Measurements from ENCODE around the gene LAMTOR3. TPM values are rescaled to one million over a fixed set of nuclear protein-coding genes. Genes with fewer than 3 reads are reported as not detected.

LAMTOR3 gene
- total RNA-seq, 1 donor = 69.9 TPM

DNA sequence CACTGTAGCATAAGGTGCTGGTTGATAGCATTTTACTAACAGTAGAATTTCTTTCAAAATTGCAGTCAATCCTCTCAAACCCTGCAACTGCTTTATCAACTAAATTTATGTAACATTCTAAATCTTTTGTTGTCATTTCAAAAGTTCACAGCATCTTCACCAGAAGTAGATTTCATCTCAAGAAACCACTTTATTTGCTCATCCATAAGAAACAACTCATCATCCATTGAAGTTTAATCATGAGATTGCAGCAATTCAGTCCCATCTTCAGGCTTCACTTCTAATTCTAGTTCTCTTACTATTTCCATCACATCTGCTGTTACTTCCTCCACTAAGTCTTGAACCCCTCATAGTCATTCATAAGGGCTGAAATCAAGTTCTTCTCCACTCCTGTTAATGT, 21.7 kb downstream of the LAMTOR3 start:
- H3K4me3 ChIP-seq (ENCODE audit: low read depth, low read length) = no peak overlapping the region
- TF ChIP-seq, protein P1, sequence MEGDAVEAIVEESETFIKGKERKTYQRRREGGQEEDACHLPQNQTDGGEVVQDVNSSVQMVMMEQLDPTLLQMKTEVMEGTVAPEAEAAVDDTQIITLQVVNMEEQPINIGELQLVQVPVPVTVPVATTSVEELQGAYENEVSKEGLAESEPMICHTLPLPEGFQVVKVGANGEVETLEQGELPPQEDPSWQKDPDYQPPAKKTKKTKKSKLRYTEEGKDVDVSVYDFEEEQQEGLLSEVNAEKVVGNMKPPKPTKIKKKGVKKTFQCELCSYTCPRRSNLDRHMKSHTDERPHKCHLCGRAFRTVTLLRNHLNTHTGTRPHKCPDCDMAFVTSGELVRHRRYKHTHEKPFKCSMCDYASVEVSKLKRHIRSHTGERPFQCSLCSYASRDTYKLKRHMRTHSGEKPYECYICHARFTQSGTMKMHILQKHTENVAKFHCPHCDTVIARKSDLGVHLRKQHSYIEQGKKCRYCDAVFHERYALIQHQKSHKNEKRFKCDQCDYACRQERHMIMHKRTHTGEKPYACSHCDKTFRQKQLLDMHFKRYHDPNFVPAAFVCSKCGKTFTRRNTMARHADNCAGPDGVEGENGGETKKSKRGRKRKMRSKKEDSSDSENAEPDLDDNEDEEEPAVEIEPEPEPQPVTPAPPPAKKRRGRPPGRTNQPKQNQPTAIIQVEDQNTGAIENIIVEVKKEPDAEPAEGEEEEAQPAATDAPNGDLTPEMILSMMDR (IDR thresholded peaks at IDR 0.05; ENCODE audit: insufficient read depth, low read length) = no peak
- no peak for DNase-seq (ENCODE audit: low read depth)

DNA sequence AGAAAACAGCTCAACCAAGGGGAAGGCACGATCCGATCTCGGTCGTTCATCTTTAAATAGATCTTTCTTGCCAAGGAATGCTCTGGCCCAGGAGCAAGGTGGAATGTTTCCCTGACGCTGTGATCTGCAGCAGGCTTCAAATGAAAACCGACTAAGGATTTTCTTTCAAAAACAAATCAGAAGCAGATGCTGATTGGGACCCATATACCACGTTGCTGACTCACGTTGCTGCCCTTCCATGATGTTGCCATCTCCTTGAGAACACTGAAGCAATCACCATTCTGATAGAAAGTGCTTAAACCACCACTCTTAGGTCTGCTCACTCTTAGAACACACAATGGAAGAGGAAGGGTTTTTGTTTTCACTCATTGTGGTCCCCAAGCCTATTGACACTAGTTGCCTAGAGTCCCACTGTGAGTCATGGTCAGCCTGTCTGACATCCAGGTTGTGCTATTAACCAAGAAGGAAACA, 26.1 kb downstream of the LAMTOR3 start:
- peak overlapping the region; percentile 22 for H3K4me3 ChIP-seq (ENCODE audit: low read depth, low read length)
- TF ChIP-seq, protein P1 (IDR thresholded peaks at IDR 0.05; ENCODE audit: insufficient read depth, low read length) = no peak
- DNase-seq (ENCODE audit: low read depth) = peak; percentile 88

DNA sequence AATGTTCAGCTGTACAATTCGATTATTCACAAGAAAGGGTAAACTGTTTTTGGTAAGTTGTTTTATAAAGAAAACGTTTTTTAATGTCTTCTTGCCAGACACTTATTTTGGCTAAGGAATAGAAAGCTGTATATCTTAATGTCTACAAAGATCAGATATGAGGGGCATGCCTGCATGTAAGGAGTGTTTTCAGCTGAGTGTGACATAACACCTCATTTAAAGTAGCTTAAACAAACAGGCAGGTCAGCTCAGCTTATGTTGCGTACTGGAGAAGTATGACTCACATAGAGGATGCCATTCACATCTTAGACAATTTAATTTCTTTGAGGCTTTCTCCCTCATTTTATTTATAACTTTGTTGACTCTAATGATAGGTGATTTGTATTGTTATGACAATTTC, 30.4 kb downstream of the LAMTOR3 start:
- TF ChIP-seq, protein P1 (IDR thresholded peaks at IDR 0.05; ENCODE audit: insufficient read depth, low read length) = no peak
- no peak overlapping the region for H3K4me3 ChIP-seq (ENCODE audit: low read depth, low read length)
- no peak for DNase-seq (ENCODE audit: low read depth)

DNA sequence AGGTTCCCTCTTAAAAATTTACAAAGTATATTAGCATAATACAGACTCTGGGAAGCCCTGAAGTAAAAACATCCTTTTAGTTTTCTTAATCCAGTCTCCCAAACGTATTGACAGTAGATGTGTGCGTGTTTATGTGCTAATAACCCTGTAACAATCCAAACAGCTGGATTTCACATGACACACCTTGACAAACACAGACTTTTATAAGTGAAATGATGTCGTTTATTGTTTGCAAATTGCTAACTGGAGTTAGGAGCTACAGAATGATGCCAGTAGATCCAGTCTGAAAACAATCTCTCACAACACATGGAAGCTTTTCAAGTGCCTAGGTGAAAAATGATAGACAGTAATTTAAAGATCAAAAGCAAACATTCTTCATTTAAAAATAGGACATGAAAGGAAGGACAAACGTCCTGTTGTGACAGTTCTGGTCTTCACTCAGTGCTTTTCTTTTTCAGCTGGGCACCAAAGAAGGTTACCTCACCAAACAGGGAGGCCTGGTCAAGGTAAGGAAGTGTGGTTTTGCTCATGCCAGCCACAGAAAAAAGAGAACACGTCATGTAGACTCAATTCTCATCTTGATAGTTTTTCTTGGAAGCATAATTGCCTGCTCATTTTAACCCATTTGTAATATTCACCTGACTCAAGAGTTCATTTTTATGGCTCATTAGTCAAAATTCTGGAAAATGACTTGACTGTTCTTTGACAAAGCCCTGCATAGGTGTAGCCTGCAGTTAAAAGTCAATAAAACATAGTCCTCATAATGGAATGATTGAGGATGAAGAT, 32.9 kb downstream of the LAMTOR3 start:
- TF ChIP-seq, protein P1 (IDR thresholded peaks at IDR 0.05; ENCODE audit: insufficient read depth, low read length) = no peak
- DNase-seq (ENCODE audit: low read depth) = no peak
- no peak overlapping the region for H3K4me3 ChIP-seq (ENCODE audit: low read depth, low read length)

- TF ChIP-seq, protein P1 (IDR thresholded peaks at IDR 0.05; ENCODE audit: insufficient read depth, low read length) = no peak
- no peak overlapping the region for H3K4me3 ChIP-seq (ENCODE audit: low read depth, low read length)
- DNase-seq (ENCODE audit: low read depth) = no peak
Observed at GRCh38 chr4:99860521-99860920, 33.7 kb downstream of the LAMTOR3 start.

DNA sequence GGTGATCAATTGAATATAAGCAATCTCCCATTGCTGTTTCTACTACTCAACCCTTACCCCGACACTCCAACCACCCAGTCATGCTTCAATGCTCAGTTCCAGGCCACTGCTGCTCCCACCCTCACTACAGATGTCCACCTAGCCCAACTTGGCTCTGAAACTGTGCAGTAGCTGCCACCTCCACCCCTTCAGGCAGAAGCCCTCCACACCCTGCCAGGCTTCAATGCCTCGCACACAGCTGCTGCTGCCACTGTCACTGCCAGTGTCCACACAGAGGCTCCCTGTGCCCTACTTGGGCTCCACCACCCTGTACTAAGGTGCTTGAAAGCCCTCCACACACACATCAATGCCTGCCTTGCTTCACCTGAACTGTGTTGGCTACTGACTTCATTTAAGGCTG, 34.6 kb downstream of the LAMTOR3 start:
- no peak for DNase-seq (ENCODE audit: low read depth)
- TF ChIP-seq, protein P1 (IDR thresholded peaks at IDR 0.05; ENCODE audit: insufficient read depth, low read length) = no peak
- no peak overlapping the region for H3K4me3 ChIP-seq (ENCODE audit: low read depth, low read length)
